ENCODE data around the gene PIEZO2. TPM values are rescaled to one million over a fixed set of nuclear protein-coding genes. Genes with fewer than 3 reads are reported as not detected.

The PIEZO2 gene
- total RNA-seq, 1 experiment from 2014 or later, result 0.57 TPM

DNA sequence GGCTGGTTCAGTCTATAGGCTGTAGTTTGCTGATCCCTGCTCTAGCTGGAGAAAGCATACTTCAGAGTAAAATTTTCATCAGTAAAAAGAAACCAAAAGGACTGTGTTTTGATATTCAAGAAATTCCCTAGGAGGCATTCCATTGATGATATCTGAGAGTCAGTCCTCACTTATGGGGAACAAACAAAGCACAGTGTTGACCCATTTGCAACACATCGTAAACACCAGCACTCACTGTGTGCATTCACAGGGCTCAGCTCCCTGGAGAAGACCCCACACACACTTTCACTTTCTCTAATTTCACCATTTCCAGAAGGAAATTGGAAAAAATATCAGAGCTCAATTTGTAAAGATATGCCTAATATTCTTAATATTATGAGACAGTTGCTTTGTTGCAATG lies 147.1 kb downstream of the PIEZO2 start:
- DNase-seq (ENCODE audit: low read depth, low spot score), result no peak
- BruUV-seq (replicated peaks), result no TSS peak
- in situ Hi-C loops (cut with HindIII; ENCODE audit: low pct_unique_long_range_greater_than_20kb, low sequenced_read_pairs), result no loop called here
- Histone ChIP-seq H3K27ac (ENCODE audit: low read length) (no peak overlapping the region), H3K4me3 (ENCODE audit: low read depth in 2 of 2, low read length in 2 of 2) (no peak overlapping the region), H3K36me3 (ENCODE audit: control insufficient read depth, insufficient read depth, low read length) (no peaks in the 10 kb centered on the region), H3K27me3 (ENCODE audit: control insufficient read depth, insufficient read depth, low read length) (no peaks in the 10 kb centered on the region), H3K9me3 (ENCODE audit: control insufficient read depth, insufficient read depth, low read depth, low read length) (peaks cover 5% of the 10 kb centered on the region; the same call in 1 of the 2 replicates), H3K4me1 (ENCODE audit: control insufficient read depth, insufficient read depth, low read length) (no peaks in the 10 kb centered on the region)
- CTCF ChIA-PET, result no interaction called here
- TF ChIP-seq SIN3A (IDR thresholded peaks at IDR 0.05; ENCODE audit: borderline replicate concordance, insufficient read depth, low read depth, low read length) (no peak), TCF7L2 (IDR thresholded peaks at IDR 0.05; ENCODE audit: low read depth, low read length) (no peak), POLR2AphosphoS5 (IDR thresholded peaks at IDR 0.05; ENCODE audit: low read depth, low read length) (no peak)
- TF ChIP-seq, protein P1, sequence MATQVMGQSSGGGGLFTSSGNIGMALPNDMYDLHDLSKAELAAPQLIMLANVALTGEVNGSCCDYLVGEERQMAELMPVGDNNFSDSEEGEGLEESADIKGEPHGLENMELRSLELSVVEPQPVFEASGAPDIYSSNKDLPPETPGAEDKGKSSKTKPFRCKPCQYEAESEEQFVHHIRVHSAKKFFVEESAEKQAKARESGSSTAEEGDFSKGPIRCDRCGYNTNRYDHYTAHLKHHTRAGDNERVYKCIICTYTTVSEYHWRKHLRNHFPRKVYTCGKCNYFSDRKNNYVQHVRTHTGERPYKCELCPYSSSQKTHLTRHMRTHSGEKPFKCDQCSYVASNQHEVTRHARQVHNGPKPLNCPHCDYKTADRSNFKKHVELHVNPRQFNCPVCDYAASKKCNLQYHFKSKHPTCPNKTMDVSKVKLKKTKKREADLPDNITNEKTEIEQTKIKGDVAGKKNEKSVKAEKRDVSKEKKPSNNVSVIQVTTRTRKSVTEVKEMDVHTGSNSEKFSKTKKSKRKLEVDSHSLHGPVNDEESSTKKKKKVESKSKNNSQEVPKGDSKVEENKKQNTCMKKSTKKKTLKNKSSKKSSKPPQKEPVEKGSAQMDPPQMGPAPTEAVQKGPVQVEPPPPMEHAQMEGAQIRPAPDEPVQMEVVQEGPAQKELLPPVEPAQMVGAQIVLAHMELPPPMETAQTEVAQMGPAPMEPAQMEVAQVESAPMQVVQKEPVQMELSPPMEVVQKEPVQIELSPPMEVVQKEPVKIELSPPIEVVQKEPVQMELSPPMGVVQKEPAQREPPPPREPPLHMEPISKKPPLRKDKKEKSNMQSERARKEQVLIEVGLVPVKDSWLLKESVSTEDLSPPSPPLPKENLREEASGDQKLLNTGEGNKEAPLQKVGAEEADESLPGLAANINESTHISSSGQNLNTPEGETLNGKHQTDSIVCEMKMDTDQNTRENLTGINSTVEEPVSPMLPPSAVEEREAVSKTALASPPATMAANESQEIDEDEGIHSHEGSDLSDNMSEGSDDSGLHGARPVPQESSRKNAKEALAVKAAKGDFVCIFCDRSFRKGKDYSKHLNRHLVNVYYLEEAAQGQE (IDR thresholded peaks at IDR 0.05; ENCODE audit: insufficient read depth in 1 of 2, low read depth in 2 of 2, low read length in 1 of 2), result no peak
- TF ChIP-seq, protein P2, sequence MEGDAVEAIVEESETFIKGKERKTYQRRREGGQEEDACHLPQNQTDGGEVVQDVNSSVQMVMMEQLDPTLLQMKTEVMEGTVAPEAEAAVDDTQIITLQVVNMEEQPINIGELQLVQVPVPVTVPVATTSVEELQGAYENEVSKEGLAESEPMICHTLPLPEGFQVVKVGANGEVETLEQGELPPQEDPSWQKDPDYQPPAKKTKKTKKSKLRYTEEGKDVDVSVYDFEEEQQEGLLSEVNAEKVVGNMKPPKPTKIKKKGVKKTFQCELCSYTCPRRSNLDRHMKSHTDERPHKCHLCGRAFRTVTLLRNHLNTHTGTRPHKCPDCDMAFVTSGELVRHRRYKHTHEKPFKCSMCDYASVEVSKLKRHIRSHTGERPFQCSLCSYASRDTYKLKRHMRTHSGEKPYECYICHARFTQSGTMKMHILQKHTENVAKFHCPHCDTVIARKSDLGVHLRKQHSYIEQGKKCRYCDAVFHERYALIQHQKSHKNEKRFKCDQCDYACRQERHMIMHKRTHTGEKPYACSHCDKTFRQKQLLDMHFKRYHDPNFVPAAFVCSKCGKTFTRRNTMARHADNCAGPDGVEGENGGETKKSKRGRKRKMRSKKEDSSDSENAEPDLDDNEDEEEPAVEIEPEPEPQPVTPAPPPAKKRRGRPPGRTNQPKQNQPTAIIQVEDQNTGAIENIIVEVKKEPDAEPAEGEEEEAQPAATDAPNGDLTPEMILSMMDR (IDR thresholded peaks at IDR 0.05), result no peak
- POLR2A ChIA-PET, result no interaction called here
- ATAC-seq, result no peak
- intact Hi-C loops (cut with micrococcal nuclease; ENCODE audit: unreplicated experiment), result no loop called here

DNA sequence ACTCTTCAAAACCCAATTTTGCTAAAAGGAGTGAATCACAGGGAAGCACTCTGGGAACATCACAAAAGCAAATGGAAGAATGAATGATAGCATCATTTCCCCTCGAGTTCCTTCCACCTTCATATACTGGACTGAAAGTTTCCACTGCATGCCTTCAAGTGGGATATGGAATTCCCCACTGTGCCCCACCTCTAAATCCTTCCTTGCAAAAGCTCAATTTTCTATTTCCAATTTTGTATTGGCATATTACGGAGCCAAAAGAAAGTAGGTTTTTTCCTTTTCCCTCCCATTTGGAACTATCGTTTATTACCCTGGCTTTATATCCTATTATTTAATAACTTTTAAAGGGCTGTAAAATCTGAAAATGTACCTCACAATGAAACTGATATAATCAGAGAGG lies 149.3 kb downstream of the PIEZO2 start:
- TF ChIP-seq POLR2AphosphoS5 (IDR thresholded peaks at IDR 0.05; ENCODE audit: low read depth, low read length), result no peak
- no peak for TF ChIP-seq SIN3A (IDR thresholded peaks at IDR 0.05; ENCODE audit: borderline replicate concordance, insufficient read depth, low read depth, low read length)
- TF ChIP-seq, protein P2 (IDR thresholded peaks at IDR 0.05), result no peak
- no peak for TF ChIP-seq TCF7L2 (IDR thresholded peaks at IDR 0.05; ENCODE audit: low read depth, low read length)
- TF ChIP-seq, protein P1 (IDR thresholded peaks at IDR 0.05; ENCODE audit: insufficient read depth in 1 of 2, low read depth in 2 of 2, low read length in 1 of 2), result no peak
- no peaks in the 10 kb centered on the region for H3K27me3 ChIP-seq (ENCODE audit: control insufficient read depth, insufficient read depth, low read length)
- no peak for ATAC-seq
- ChIA-PET CTCF (no interaction called here), POLR2A (no interaction called here)
- no TSS peak for BruUV-seq (replicated peaks)
- in situ Hi-C loops (cut with HindIII; ENCODE audit: low pct_unique_long_range_greater_than_20kb, low sequenced_read_pairs) (no loop called here), intact Hi-C loops (cut with micrococcal nuclease; ENCODE audit: unreplicated experiment) (no loop called here)
- no peak overlapping the region for H3K27ac ChIP-seq (ENCODE audit: low read length)
- H3K36me3 ChIP-seq (ENCODE audit: control insufficient read depth, insufficient read depth, low read length), result no peaks in the 10 kb centered on the region
- no peak for DNase-seq (ENCODE audit: low read depth, low spot score)
- no peaks in the 10 kb centered on the region for H3K4me1 ChIP-seq (ENCODE audit: control insufficient read depth, insufficient read depth, low read length)
- H3K4me3 ChIP-seq (ENCODE audit: low read depth in 2 of 2, low read length in 2 of 2), result no peak overlapping the region
- H3K9me3 ChIP-seq (ENCODE audit: control insufficient read depth, insufficient read depth, low read depth, low read length), result peaks cover 5% of the 10 kb centered on the region; the same call in 1 of the 2 replicates

Data from Panc1 (cell line).